ENCODE measurements around the gene HEATR1.
"Not testable (repeated sequence)": the region's sequence is repeated elsewhere in the genome, so short reads cannot be mapped to it uniquely, and the experiment has no call there.

Gene HEATR1

GRCh38 chr1:236589531-236589930 is 14.8 kb downstream of the HEATR1 start:
- Histone ChIP-seq H3K4me1 (ENCODE audit: insufficient read depth, poor library complexity, severe bottlenecking) (no peaks in the 10 kb centered on the region), H3K27me3 (ENCODE audit: insufficient read depth, poor library complexity, severe bottlenecking) (no peaks in the 10 kb centered on the region), H3K4me3 (ENCODE audit: severe bottlenecking) (no peak overlapping the region), H3K36me3 (ENCODE audit: low read depth) (peaks cover 94% of the 10 kb centered on the region), H3K27ac (ENCODE audit: poor library complexity, severe bottlenecking) (no peak overlapping the region), H3K9me3 (ENCODE audit: severe bottlenecking) (no peaks in the 10 kb centered on the region)
- no peak for TF ChIP-seq CTCF (IDR thresholded peaks at IDR 0.05; ENCODE audit: poor library complexity, severe bottlenecking)
- ATAC-seq (ENCODE audit: low read depth), result no peak
- DNase-seq (ENCODE audit: low spot score), result no peak

GRCh38 chr1:236581528-236581927 is 22.8 kb downstream of the HEATR1 start:
- peaks cover 76% of the 10 kb centered on the region for H3K36me3 ChIP-seq (ENCODE audit: low read depth)
- H3K27me3 ChIP-seq (ENCODE audit: insufficient read depth, poor library complexity, severe bottlenecking), result no peaks in the 10 kb centered on the region
- DNase-seq (ENCODE audit: low spot score) (no peak), ATAC-seq (ENCODE audit: low read depth) (no peak)
- no peak overlapping the region for H3K4me3 ChIP-seq (ENCODE audit: severe bottlenecking)
- no peaks in the 10 kb centered on the region for H3K4me1 ChIP-seq (ENCODE audit: insufficient read depth, poor library complexity, severe bottlenecking)
- no peak overlapping the region for H3K27ac ChIP-seq (ENCODE audit: poor library complexity, severe bottlenecking)
- no peak for TF ChIP-seq CTCF (IDR thresholded peaks at IDR 0.05; ENCODE audit: poor library complexity, severe bottlenecking)
- H3K9me3 ChIP-seq (ENCODE audit: severe bottlenecking), result no peaks in the 10 kb centered on the region

GRCh38 chr1:236580404-236580803 is 23.9 kb downstream of the HEATR1 start:
- not testable (repeated sequence) for H3K4me3 ChIP-seq (ENCODE audit: severe bottlenecking); H3K9me3 ChIP-seq (ENCODE audit: severe bottlenecking); H3K4me1 ChIP-seq (ENCODE audit: insufficient read depth, poor library complexity, severe bottlenecking); H3K27me3 ChIP-seq (ENCODE audit: insufficient read depth, poor library complexity, severe bottlenecking); ATAC-seq (ENCODE audit: low read depth); H3K27ac ChIP-seq (ENCODE audit: poor library complexity, severe bottlenecking); DNase-seq (ENCODE audit: low spot score)
- H3K36me3 ChIP-seq (ENCODE audit: low read depth), result peaks cover 76% of the 10 kb centered on the region

- H3K4me3 ChIP-seq (ENCODE audit: severe bottlenecking), result no peak overlapping the region
- no peaks in the 10 kb centered on the region for H3K27me3 ChIP-seq (ENCODE audit: insufficient read depth, poor library complexity, severe bottlenecking)
- peaks cover 76% of the 10 kb centered on the region for H3K36me3 ChIP-seq (ENCODE audit: low read depth)
- H3K9me3 ChIP-seq (ENCODE audit: severe bottlenecking), result no peaks in the 10 kb centered on the region
- H3K4me1 ChIP-seq (ENCODE audit: insufficient read depth, poor library complexity, severe bottlenecking), result no peaks in the 10 kb centered on the region
- no peak for TF ChIP-seq CTCF (IDR thresholded peaks at IDR 0.05; ENCODE audit: poor library complexity, severe bottlenecking)
- ATAC-seq (ENCODE audit: low read depth) (no peak), DNase-seq (ENCODE audit: low spot score) (no peak)
- no peak overlapping the region for H3K27ac ChIP-seq (ENCODE audit: poor library complexity, severe bottlenecking)
Observed at GRCh38 chr1:236578661-236579060, 25.7 kb downstream of the HEATR1 start.

GRCh38 chr1:236577041-236577440 is 27.3 kb downstream of the HEATR1 start:
- peaks cover 79% of the 10 kb centered on the region for H3K36me3 ChIP-seq (ENCODE audit: low read depth)
- not testable (repeated sequence) for H3K27ac ChIP-seq (ENCODE audit: poor library complexity, severe bottlenecking); H3K9me3 ChIP-seq (ENCODE audit: severe bottlenecking); DNase-seq (ENCODE audit: low spot score); ATAC-seq (ENCODE audit: low read depth); H3K27me3 ChIP-seq (ENCODE audit: insufficient read depth, poor library complexity, severe bottlenecking); H3K4me3 ChIP-seq (ENCODE audit: severe bottlenecking); H3K4me1 ChIP-seq (ENCODE audit: insufficient read depth, poor library complexity, severe bottlenecking)

- peaks cover 72% of the 10 kb centered on the region for H3K36me3 ChIP-seq (ENCODE audit: low read depth)
- no peaks in the 10 kb centered on the region for H3K4me1 ChIP-seq (ENCODE audit: insufficient read depth, poor library complexity, severe bottlenecking)
- no peaks in the 10 kb centered on the region for H3K9me3 ChIP-seq (ENCODE audit: severe bottlenecking)
- no peak for ATAC-seq (ENCODE audit: low read depth)
- no peaks in the 10 kb centered on the region for H3K27me3 ChIP-seq (ENCODE audit: insufficient read depth, poor library complexity, severe bottlenecking)
- no peak for DNase-seq (ENCODE audit: low spot score)
- no peak overlapping the region for H3K27ac ChIP-seq (ENCODE audit: poor library complexity, severe bottlenecking)
- TF ChIP-seq CTCF (IDR thresholded peaks at IDR 0.05; ENCODE audit: poor library complexity, severe bottlenecking), result no peak
- no peak overlapping the region for H3K4me3 ChIP-seq (ENCODE audit: severe bottlenecking)
Observed at GRCh38 chr1:236576004-236576403, 28.3 kb downstream of the HEATR1 start.
